OCI-LY7 (cell line): ENCODE measurements around the gene TYW1B.
"Not testable (repeated sequence)": the region's sequence is repeated elsewhere in the genome, so short reads cannot be mapped to it uniquely, and the experiment has no call there.

Source experiments
- EZH2phosphoT487 ChIP-seq: fragments of 200-600 bp; sonication (generic); IDR thresholded peaks from 2 replicates; pipeline ENCODE4 v1.6.1; 2018; ENCODE audit warnings: low read depth, borderline replicate concordance, mild to moderate bottlenecking, mixed run types, antibody characterized with exemption, low read length, moderate library complexity, mixed read lengths
- TF ChIP-seq, protein P1 (sequence below): fragments of 200-600 bp; sonication (generic); conservative IDR thresholded peaks from 2 replicates; pipeline ENCODE4 v1.5.1; 2014; ENCODE audit warnings: mild to moderate bottlenecking, antibody characterized with exemption, low read length, moderate library complexity, mixed read lengths

DNA sequence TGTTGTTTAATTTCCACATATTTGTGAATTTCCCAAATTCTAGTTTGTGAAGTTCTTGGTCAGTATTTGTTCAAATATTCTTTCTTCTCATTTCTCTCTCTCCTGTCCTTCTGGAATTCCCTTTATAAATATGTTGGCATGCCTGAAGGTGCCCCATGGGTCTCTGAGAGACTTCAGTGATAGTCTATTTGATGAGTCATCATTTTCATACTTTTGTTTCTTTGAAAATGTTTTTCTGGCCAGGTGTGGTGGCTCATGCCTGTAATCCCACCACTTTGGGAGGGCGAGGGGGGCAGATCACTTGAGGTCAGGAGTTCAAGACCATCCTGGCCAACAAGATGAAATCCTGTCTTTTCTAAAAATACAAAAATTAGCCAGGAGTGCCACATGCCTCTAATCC is 127.5 kb downstream of the TYW1B start:
- TF ChIP-seq, protein P1, sequence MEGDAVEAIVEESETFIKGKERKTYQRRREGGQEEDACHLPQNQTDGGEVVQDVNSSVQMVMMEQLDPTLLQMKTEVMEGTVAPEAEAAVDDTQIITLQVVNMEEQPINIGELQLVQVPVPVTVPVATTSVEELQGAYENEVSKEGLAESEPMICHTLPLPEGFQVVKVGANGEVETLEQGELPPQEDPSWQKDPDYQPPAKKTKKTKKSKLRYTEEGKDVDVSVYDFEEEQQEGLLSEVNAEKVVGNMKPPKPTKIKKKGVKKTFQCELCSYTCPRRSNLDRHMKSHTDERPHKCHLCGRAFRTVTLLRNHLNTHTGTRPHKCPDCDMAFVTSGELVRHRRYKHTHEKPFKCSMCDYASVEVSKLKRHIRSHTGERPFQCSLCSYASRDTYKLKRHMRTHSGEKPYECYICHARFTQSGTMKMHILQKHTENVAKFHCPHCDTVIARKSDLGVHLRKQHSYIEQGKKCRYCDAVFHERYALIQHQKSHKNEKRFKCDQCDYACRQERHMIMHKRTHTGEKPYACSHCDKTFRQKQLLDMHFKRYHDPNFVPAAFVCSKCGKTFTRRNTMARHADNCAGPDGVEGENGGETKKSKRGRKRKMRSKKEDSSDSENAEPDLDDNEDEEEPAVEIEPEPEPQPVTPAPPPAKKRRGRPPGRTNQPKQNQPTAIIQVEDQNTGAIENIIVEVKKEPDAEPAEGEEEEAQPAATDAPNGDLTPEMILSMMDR: not testable (repeated sequence)
- TF ChIP-seq EZH2phosphoT487: not testable (repeated sequence)
